ENCODE measurements around the gene MOB3A. TPM values are rescaled to one million over a fixed set of nuclear protein-coding genes. Genes with fewer than 3 reads are reported as not detected.
A peak's percentile ranks its signal among the peaks of the same experiment; 100 is the strongest.

The MOB3A gene

GRCh38 chr19:2021453-2022140, 74.5 kb downstream of the MOB3A start:
- H3K18ac ChIP-seq (ENCODE audit: low read length), result no peak overlapping the region
- no peaks in the 10 kb centered on the region for H3K27me3 ChIP-seq (ENCODE audit: control insufficient read depth in 3 of 3, insufficient read depth in 3 of 3, low read depth in 1 of 3, low read length in 3 of 3)
- H2AFZ ChIP-seq (ENCODE audit: low read length), result peak overlapping the region; percentile 30
- no peaks in the 10 kb centered on the region for H3K4me1 ChIP-seq (ENCODE audit: control insufficient read depth in 2 of 2, insufficient read depth in 1 of 2, low read depth in 1 of 2, low read length in 2 of 2)
- no peak overlapping the region for H2BK12ac ChIP-seq (ENCODE audit: low read length)
- no peak overlapping the region for H2BK15ac ChIP-seq (ENCODE audit: low read length)
- H3K4ac ChIP-seq (ENCODE audit: low read length), result no peak overlapping the region
- no peak overlapping the region for H3K4me3 ChIP-seq (ENCODE audit: low read length in 2 of 2)
- H4K91ac ChIP-seq (ENCODE audit: low read depth, low read length, poor library complexity), result no peak overlapping the region
- no peak overlapping the region for H2AK5ac ChIP-seq (ENCODE audit: low read depth, low read length)
- H2BK5ac ChIP-seq (ENCODE audit: low read length), result no peak overlapping the region
- H3K9me3 ChIP-seq (replicated peaks in 1 of 2; ENCODE audit: control insufficient read depth in 2 of 2, insufficient read depth in 1 of 2, low read depth in 1 of 2, low read length in 2 of 2), result no peaks in the 10 kb centered on the region
- no peak overlapping the region for H4K8ac ChIP-seq (ENCODE audit: low read depth, low read length)
- H3K36me3 ChIP-seq (replicated peaks in 1 of 2; ENCODE audit: control insufficient read depth in 2 of 2, insufficient read depth in 2 of 2, low read length in 2 of 2), result no peaks in the 10 kb centered on the region
- H3K9ac ChIP-seq (ENCODE audit: low read depth, low read length, poor library complexity), result no peak overlapping the region
- no peaks in the 10 kb centered on the region for H3K79me1 ChIP-seq (ENCODE audit: low read depth, low read length)
- H3K27ac ChIP-seq (replicated peaks; ENCODE audit: low read length), result no peak overlapping the region
- WGBS, 2 donors (ENCODE audit: extremely low coverage in 2 of 2, insufficient read length in 2 of 2, insufficient replicate concordance in 1 of 2), result no CpG with 5 or more reads among the region's 4 CpGs
- DNase-seq (ENCODE audit: low spot score), result no peak
- no peak overlapping the region for H3K4me2 ChIP-seq (ENCODE audit: insufficient read depth, low read length, poor library complexity, severe bottlenecking)
- no peak overlapping the region for H3K23ac ChIP-seq (ENCODE audit: low read depth, low read length, poor library complexity)
- no peak overlapping the region for H2BK120ac ChIP-seq (ENCODE audit: low read depth, low read length)
- H3K14ac ChIP-seq (ENCODE audit: low read length), result no peak overlapping the region

Small RNA genes lying within 50 kb of the gene (small RNA-seq; reads per million reads assigned to genes)
- gene AC007136.1 (ENCODE audit: insufficient read depth), result not detected

All from neuronal stem cell (in vitro differentiated cells).